HG03432 (cell line): ENCODE measurements around the gene ATP5F1B.

Source experiments
- ATAC-seq: cut with Tn5 transposase; IDR thresholded peaks from one replicate; pipeline ENCODE4 v1.9.1; 2021; ENCODE audit warnings: mild to moderate bottlenecking, moderate library complexity; ENCODE audit not compliant: unreplicated experiment

The ATP5F1B gene

GRCh38 chr12:56626701-56627100 is 19.1 kb downstream of the ATP5F1B start:
- no peak for ATAC-seq

DNA sequence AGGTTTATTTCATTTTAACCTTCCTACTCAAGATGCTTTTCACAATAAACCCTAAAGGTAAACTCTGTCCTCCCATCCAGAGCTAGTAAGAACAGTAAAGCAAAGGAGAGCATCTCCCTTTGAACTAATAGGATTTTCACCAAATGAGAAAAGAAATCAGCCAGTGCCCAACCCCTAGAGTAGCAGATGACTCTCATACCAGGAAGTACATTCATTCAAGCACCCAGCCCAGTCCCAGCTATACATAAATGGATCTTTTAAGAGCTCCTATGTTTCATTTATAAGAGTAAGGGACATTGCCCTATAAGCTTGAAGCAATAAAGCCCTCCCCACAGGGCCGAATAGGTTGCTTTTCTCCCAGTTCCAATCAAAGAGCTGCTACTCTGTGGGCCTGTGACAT is 23.2 kb downstream of the ATP5F1B start:
- no peak for ATAC-seq

- no peak for ATAC-seq
These were observed 28.9 kb downstream of the ATP5F1B start for GRCh38 chr12:56616925-56617324.

- ATAC-seq: no peak
These were observed 29.5 kb downstream of the ATP5F1B start for GRCh38 chr12:56616244-56616643.

- no peak for ATAC-seq
These were observed 31.2 kb downstream of the ATP5F1B start for GRCh38 chr12:56614627-56615026.

GRCh38 chr12:56604355-56604754 is 41.4 kb downstream of the ATP5F1B start:
- ATAC-seq: no peak

DNA sequence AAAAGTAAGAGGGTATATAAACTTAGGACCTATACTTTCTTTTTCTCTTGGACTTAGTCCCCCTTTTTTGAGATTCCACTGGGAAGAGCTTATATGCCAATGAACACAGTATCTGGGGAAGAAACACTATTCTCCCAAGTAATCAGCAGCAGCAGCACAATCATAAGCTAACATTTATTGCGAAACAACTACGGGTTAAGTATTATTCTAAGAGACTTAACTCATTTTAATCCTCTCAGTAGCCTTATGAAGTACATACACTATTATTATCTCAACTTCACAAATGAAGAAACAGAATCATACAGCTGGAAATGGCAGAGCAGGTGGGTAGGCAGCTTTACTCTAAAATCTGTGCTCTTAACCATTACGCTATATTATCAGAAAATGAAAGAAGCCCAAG is 43.5 kb downstream of the ATP5F1B start:
- ATAC-seq: no peak

DNA sequence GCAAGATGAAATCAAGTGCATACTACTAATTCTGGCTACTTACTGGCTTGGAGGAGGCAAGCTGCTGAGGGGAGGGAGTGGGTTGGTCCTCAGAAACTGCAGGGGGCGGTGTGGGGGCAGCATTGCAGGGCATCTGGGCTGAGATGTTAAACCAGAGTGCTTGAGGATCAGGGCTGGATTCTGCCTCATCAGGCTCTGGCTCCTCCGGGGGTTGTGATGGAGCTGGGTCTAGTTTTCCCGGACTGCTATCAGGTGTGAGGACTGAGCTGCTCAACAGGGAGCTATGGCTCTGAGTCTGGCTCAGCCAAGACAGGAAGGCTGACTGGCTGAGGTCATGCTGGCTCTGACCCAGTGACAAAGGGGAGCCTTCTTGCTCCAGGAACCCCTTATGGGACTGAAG is 44.3 kb downstream of the ATP5F1B start:
- no peak for ATAC-seq

GRCh38 chr12:56600753-56601152 is 45.0 kb downstream of the ATP5F1B start:
- ATAC-seq: no peak

- no peak for ATAC-seq
These were observed 46.0 kb downstream of the ATP5F1B start for GRCh38 chr12:56599797-56600196.

GRCh38 chr12:56599041-56599440 is 46.7 kb downstream of the ATP5F1B start:
- ATAC-seq: no peak

DNA sequence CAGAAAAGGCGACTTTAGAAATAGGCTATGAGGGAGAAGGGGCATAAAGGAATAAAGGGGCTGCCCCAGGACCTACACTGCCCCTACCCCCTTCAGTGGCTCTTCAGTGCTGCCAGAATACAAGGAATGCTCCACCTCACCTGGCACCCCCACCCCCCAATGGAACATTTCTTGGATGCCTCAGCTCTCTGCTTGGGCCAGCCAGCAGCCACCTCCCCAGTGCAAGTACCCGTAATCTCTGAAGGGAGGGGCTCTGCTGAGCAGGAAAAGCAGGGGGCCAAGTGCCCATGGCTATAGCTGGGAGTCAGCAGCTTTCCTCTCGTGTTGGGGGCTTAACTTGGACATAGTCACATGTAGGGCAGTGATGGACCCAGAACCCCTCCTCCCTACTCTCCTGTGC is 49.0 kb downstream of the ATP5F1B start:
- ATAC-seq: no peak

DNA sequence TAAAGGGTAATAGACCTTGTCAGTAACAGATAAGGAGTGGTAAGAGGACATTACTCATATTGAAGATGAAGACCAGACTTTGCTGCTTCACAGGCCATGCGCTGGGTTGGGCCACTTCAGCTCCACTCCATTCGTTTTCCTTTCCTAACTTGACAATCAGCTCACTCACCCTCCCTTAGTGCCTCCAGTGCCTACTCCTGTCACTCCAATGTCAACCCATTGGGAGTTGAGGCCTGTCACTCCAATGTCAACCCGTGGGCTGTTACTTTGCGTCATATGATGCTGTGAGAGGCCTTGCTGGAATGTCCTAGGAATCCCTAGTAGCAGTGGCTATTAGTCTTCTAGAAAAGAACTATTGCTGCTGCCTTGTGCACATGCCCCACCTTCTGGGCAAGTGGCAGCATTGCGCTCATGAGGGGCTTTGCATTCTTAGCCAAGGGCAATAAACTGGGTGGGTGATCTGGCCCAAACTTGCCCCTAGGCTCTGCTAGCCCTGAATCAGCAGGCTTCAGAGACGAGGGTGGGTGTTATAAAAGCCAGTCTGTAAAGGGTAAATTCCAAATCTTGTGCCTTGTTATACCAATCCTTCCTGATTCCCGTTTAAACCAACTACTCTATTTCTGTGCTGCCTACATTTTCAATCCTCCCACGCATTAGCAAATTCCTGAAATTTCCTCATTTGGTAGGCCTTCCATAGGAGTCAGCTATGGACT is 51.7 kb downstream of the ATP5F1B start:
- no peak for ATAC-seq

- ATAC-seq: no peak
These were observed 53.8 kb downstream of the ATP5F1B start for GRCh38 chr12:56591961-56592360.

DNA sequence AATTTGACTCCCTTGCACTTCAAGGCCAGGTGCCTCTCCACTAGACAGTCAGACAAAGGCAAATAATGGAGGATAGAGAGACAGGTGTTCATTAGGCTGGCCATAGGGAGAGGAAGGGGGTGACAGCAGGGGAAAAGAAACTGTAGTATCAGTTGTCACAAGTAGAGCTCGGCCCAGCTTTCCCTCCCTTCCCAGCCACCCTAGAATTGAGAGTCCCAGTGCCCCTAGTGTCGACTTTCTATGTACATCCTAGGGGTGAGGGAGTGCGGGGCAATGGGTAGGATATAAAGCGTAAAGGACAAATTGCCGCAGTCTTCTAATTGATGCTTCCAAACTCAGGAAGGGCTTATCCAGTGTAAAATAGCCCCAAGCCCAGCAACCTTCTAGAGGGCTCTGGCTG is 54.7 kb downstream of the ATP5F1B start:
- no peak for ATAC-seq

GRCh38 chr12:56590237-56590830 is 55.5 kb downstream of the ATP5F1B start:
- ATAC-seq: peak; percentile 65

GRCh38 chr12:56589783-56590182 is 56.0 kb downstream of the ATP5F1B start:
- no peak for ATAC-seq
